GM10266 (cell line): ENCODE results near the gene FCRLA.
A peak's percentile ranks its signal among the peaks of the same experiment; 100 is the strongest.

Experiments
- DNase-seq: peaks from one replicate; pipeline ENCODE4 v3.0.0; 2012; ENCODE audit errors: extremely low spot score
- TF ChIP-seq, protein P1 (sequence below): IDR thresholded peaks from 2 replicates; pipeline ENCODE4 v1.5.1; 2012; ENCODE audit warnings: mild to moderate bottlenecking, low read depth; ENCODE audit not compliant: control insufficient read depth, insufficient read depth; ENCODE audit errors: missing control alignments

Gene FCRLA

DNA sequence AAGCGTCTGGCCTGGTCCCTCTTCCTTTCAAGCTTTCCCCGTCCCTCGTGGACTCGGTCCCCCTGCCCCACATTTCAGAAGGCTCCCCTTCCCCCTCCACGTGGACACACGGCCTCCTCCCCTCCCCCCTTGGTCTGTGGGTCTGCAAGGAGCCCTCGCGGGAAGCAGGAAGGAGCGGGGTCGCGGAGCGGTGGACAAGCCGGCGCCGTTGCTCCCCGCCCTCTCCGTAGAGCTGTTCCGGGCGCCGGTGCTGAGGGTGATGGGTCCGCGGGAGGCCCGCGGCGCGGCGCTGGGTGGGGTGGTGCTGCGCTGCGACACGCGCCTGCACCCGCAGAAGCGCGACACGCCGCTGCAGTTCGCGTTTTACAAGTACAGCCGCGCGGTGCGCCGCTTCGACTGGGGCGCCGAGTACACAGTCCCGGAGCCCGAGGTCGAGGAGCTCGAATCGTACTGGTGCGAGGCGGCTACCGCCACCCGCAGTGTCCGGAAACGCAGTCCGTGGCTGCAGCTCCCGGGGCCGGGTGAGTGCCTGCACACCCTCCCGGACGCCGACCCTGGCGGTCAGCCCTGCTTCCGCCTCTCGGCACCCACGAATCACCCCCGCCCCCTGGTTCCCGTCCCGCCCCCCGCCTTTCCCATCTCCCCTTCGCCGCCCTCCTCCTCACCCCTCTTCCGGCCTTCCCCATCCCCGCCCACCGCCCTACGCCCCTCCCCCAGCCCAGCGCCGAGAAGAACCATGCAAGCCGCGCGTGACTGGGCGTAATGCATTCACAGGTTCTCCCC is 19.6 kb downstream of the FCRLA start:
- TF ChIP-seq, protein P1, sequence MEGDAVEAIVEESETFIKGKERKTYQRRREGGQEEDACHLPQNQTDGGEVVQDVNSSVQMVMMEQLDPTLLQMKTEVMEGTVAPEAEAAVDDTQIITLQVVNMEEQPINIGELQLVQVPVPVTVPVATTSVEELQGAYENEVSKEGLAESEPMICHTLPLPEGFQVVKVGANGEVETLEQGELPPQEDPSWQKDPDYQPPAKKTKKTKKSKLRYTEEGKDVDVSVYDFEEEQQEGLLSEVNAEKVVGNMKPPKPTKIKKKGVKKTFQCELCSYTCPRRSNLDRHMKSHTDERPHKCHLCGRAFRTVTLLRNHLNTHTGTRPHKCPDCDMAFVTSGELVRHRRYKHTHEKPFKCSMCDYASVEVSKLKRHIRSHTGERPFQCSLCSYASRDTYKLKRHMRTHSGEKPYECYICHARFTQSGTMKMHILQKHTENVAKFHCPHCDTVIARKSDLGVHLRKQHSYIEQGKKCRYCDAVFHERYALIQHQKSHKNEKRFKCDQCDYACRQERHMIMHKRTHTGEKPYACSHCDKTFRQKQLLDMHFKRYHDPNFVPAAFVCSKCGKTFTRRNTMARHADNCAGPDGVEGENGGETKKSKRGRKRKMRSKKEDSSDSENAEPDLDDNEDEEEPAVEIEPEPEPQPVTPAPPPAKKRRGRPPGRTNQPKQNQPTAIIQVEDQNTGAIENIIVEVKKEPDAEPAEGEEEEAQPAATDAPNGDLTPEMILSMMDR: no peak
- peak; percentile 88 for DNase-seq

DNA sequence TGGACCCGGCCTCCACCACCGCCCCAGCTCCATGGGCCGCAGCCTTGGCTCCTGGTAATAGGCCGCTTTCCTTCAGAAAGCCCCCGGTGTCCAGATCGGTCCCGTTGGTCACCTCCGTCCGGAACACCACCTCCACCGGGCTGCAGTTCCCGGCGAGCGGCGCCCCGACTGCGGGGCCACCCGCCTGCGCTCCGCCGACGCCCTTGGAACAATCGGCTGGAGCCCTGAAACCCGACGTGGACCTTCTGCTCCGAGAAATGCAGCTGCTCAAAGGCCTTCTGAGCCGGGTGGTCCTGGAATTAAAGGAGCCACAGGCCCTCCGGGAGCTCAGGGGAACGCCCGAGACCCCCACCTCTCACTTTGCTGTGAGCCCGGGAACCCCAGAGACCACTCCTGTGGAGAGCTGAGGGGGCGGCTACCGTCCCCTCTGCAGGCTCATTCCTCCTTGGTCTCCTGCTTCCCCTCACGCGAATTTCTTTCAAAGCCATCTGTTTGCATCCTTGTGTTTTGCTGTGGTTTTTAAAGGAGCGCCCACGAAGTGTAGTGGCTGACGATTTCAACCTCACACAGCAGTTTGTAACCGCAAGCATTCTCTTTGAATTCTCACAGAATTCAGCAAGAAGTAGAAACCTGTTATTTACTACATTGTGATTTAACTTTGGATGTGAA is 20.4 kb downstream of the FCRLA start:
- DNase-seq: no peak
- TF ChIP-seq, protein P1: no peak

DNA sequence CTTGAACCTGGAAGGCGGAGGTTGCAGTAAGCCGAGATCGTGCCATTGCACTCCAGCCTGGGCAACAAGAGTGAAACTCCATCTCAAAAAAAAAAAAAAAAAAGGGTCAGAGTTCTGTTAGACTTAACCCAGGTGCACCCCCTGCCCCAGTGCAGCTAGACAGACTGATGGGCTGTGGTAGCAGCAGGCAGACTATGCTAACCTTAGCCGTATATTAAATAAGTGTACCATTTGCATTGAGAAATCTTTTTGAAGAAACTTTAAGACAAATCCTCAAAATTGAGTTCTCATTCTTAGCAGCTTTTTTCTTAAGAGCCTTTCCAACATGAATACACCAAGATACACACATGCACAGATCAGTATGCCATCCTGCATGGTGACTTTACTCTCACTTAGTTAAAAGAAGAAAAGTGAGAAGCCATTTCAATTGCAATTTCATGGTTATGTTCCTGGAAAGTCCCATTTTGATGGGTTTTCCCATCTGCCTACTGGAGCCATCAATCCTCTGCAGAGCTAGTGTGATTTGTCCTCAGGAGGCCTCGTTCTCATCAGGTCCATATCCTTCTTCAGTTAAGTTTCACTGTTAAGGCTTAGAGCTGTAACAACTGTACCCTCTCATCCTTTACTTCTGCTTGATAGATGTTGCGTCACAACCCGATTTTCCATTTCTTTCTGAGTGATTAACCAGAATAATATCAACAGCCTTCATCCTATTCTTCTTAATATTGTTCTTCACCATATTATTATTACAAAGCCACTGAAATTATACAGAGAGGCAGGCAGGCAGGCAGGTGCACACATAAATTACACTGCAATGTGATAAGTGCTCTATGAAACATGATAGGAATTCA is 21.6 kb downstream of the FCRLA start:
- DNase-seq: no peak

DNA sequence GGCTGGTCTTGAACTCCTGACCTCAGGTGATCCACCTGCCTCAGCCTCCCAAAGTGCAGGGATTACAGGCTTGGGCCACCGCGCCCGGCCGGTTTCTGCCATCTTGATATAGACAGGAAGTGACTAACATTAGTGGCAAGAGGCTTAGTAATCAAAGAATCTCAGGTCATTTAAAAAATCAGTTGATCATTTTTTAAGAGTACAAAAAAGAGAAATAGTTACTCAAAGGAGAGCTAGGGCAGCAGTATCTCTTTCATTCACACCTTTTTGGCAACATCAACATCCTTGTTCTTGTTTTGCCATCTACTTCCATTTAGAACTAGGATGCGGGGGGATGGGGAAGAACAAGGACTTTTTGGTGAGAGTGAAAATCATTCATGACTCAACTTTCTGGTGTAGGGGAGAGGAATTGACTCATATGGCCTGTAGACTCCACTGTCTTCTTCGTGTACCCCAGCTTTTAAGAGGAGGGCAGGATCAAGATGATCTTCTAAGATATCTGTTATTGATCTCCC is 23.1 kb downstream of the FCRLA start:
- no peak for DNase-seq
- TF ChIP-seq, protein P1: no peak

More for the DNA sequence above, 21.6 kb downstream of the FCRLA start:
- TF ChIP-seq, protein P1: no peak

DNA sequence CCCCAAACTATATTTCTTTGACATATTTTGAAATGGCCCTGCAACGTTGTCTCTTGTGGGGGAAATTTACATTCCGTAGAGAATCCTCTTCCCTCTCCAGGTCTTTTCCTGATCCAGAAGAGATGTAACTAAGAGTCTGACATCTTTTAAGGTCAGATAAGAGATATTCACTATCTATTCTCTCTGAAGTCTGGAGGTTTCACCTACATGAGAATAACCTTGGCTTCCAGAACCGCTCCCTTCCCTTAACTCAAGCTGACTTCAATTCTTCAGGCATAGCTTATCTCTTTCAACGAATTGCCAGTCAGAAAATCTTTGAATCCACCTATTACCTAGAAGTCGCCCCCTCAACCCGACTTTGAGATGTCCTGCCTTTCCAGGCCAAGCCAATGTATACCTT is 24.2 kb downstream of the FCRLA start:
- TF ChIP-seq, protein P1: no peak
- DNase-seq: no peak

DNA sequence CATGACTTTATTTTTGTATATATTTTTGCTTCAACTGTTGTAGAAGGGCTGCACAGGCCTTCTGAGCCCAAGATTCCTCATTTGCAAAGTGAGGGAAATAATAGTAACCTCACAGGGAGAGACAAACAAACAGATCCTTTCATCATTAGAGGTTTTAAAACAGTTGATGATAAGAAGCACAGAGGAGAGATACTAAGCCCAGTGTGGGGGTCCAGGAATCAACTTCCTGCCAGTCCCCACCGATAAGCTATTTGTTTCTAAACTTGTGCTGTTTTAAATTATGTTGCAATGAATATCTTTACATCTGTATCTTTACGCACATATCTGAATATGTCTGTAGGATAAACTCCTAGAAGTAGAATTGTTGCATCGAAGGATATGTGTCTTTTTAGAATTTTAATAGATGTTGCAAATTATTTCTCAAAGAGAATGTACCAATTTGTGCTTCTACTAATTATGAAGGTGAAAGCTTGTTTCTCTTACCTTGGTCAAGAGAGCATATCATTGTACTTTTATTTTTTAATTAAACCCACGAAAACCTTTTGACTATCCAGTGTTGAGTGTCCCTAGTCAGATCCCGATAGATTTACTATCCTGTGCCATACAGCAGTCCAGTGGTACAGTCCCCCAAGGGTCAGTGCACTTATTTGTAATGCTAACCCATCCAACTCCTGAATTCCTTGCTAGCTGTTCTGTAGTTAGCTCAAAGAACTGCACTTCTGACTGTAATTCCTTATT is 25.1 kb downstream of the FCRLA start:
- TF ChIP-seq, protein P1: no peak

More for the DNA sequence above, 25.1 kb downstream of the FCRLA start:
- no peak for DNase-seq
